GM10248 (cell line): ENCODE results near the gene GGCT.

Experiments used
- CTCF ChIA-PET: fragments of 300-600 bp; sonication (Branson Sonifier 250); formaldehyde crosslinking; extraction: SDS; loops from one replicate; lab custom pipeline; 2021; ENCODE audit warnings: antibody characterized with exemption; lab: Yijun Ruan, JAX
- POLR2A ChIA-PET: fragments of 350-650 bp; sonication (Branson Sonifier 250); formaldehyde crosslinking; extraction: SDS; loops from one replicate; lab custom pipeline; 2020; ENCODE audit warnings: antibody characterized with exemption; lab: Yijun Ruan, JAX
- DNase-seq: peaks from one replicate; pipeline ENCODE4 v3.0.0; 2012; ENCODE audit errors: extremely low spot score
- TF ChIP-seq, protein P1 (sequence below): IDR thresholded peaks from 2 replicates; pipeline ENCODE4 v1.5.1; 2012; ENCODE audit warnings: mild to moderate bottlenecking, low read depth; ENCODE audit errors: extremely low read depth, missing control alignments, control extremely low read depth

GGCT gene

DNA sequence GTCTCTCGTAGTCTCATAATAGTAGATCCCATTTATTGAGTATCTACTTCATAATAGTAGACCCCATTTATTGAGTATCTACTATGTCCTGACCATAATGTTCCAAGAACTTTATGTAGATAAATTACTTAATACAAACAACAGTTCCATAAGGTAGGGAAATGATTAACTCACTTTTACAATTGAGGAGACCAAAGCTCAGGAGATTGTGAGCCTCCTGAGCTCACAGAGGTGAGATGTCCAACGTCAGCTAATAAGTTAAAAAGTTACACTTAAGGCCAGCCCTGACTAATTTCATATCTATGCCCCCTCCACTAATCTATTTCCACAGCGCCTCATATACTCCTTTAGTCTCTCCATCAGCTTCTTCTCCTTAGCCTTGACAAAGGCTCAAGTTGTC lies 17.5 kb upstream of the GGCT start:
- TF ChIP-seq, protein P1, sequence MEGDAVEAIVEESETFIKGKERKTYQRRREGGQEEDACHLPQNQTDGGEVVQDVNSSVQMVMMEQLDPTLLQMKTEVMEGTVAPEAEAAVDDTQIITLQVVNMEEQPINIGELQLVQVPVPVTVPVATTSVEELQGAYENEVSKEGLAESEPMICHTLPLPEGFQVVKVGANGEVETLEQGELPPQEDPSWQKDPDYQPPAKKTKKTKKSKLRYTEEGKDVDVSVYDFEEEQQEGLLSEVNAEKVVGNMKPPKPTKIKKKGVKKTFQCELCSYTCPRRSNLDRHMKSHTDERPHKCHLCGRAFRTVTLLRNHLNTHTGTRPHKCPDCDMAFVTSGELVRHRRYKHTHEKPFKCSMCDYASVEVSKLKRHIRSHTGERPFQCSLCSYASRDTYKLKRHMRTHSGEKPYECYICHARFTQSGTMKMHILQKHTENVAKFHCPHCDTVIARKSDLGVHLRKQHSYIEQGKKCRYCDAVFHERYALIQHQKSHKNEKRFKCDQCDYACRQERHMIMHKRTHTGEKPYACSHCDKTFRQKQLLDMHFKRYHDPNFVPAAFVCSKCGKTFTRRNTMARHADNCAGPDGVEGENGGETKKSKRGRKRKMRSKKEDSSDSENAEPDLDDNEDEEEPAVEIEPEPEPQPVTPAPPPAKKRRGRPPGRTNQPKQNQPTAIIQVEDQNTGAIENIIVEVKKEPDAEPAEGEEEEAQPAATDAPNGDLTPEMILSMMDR = no peak
- POLR2A ChIA-PET = no interaction called here
- CTCF ChIA-PET = interaction anchor here (1.0 to 2.8 kb wide), 5 partner anchors 11 to 46 kb away, joined by 3 to 16 read pairs (median 3); no protein-coding TSS in a partner anchor
- DNase-seq = no peak

DNA sequence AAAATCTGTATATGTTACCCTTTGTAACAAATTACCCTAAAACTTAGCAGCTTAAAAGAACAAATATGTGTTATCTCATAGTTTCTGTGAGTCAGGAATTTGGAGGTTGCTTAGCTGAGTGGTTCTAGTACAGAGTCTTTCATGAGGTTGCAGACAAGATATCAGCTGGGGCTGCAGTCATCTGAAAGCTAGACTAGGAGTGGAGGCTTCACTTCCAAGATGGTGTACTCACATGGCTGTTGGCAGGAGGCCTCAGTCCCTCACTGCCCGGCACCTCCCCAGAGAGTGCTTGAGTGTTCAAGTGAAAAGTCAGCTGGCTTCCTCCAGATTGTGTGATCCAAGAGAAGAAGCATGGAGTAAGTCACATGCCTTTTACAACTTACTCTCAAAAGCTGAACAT lies 16.9 kb upstream of the GGCT start:
- ChIA-PET POLR2A (no interaction called here), CTCF (interaction anchor here (1.0 to 2.8 kb wide), 6 partner anchors 10 to 47 kb away, joined by 3 to 16 read pairs (median 4); no protein-coding TSS in a partner anchor)
- DNase-seq = no peak
- TF ChIP-seq, protein P1 = no peak

DNA sequence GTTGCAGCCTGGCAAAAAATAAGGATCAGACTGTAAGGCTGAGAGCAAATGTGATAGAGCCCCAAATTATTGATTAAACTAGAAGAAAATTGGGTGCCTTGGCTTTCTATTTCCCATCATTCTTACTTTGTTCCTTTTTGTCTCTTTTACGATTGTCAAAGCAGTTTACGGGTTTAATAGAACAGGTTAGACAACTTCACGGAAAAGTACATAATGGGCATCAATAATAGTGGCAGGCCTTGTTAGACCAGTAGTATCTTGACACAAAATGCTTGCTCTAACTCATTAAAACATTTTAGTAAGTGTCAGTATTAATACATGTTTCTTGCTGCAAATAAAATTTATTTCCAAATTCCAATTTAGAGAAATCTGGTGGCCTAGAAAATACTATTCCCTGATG lies 14.5 kb upstream of the GGCT start:
- TF ChIP-seq, protein P1 = no peak
- ChIA-PET CTCF (interaction anchor here (2.4 kb wide), 1 partner anchor 30 kb away, joined by 5 read pairs; no protein-coding TSS in a partner anchor), POLR2A (no interaction called here)
- DNase-seq = no peak

DNA sequence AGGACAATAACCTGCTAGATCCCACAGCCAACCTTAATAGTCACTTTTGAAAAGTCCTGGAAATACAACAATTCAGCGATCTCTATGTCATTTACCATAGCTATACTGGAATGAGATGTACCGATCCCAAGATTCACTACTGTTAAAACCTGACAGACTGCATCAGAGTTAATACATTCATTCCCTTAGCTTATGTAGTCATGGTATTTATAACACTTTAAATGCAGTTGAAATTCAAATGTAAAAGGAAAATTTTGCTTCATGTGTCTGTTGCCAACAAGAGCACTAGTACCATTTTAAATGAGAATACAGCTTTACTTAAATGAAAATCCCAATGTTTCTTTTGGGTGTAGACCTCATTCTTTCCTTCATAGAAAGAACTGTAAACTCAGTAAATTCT lies 11.1 kb upstream of the GGCT start:
- ChIA-PET POLR2A (no interaction called here), CTCF (interaction anchor here (1.5 to 1.7 kb wide), 2 partner anchors 17 to 49 kb away, joined by 4 to 5 read pairs; no protein-coding TSS in a partner anchor)
- TF ChIP-seq, protein P1 = no peak
- no peak for DNase-seq

DNA sequence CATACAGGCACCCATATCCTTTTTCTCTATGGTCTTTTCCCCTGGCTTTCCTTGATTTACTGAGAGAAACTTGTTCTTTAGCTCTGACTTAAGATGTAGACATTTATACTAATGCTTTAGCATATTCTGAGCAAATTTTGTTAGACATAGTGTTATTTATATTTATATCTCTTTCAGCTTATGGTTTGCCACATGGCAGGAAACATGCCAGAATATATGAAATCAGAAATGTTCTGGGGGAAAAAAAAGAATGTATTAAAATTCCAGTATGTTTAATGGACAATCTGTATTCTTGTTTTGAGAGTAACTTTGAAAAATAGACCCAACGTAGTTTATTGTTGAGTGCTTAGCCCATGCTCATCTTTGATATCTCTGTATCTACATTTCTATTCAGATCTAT lies 10.1 kb upstream of the GGCT start:
- CTCF ChIA-PET = no interaction called here
- TF ChIP-seq, protein P1 = no peak
- POLR2A ChIA-PET = no interaction called here
- DNase-seq = no peak

DNA sequence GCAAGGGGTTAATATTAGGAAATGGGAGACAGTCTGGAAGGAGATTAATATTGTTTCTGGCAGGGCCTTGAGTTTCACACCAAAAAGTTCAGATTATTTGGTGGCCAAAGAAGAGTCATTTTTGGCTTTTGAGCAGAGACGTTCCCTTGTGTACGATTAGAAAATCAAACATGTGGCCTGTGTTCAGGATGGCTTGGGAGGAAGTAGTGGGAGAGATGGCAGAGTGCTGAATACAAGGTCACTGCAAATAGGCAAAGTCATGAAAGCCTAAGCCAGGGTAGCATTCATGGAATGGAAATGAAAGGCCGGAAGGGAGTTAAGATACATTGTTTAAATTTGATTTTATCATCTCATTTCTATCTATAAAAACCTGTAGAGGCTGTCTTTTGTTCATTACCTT lies 9.5 kb upstream of the GGCT start:
- DNase-seq = no peak
- ChIA-PET POLR2A (no interaction called here), CTCF (no interaction called here)
- TF ChIP-seq, protein P1 = no peak
